HG03280 (cell line): ENCODE results near the gene RPTOR.

Experiments used
- ATAC-seq: cut with Tn5 transposase; IDR thresholded peaks from one replicate; pipeline ENCODE4 v1.9.1; 2021; ENCODE audit warnings: mild to moderate bottlenecking, moderate library complexity; ENCODE audit not compliant: unreplicated experiment

RPTOR gene

GRCh38 chr17:80839970-80840369, 295.3 kb downstream of the RPTOR start:
- ATAC-seq = no peak

GRCh38 chr17:80842456-80843013, 297.9 kb downstream of the RPTOR start:
- ATAC-seq = no peak

GRCh38 chr17:80843741-80844156, 299.1 kb downstream of the RPTOR start:
- no peak for ATAC-seq

- no peak for ATAC-seq
Measured at GRCh38 chr17:80844418-80844990, 299.9 kb downstream of the RPTOR start.

GRCh38 chr17:80845069-80845862, 300.6 kb downstream of the RPTOR start:
- ATAC-seq = no peak

- no peak for ATAC-seq
Measured at GRCh38 chr17:80845863-80846671, 301.4 kb downstream of the RPTOR start.

- ATAC-seq = no peak
Measured at GRCh38 chr17:80846932-80847331, 302.3 kb downstream of the RPTOR start.

GRCh38 chr17:80847496-80848230, 303.0 kb downstream of the RPTOR start:
- ATAC-seq = no peak

- no peak for ATAC-seq
Measured at GRCh38 chr17:80848449-80849102, 303.9 kb downstream of the RPTOR start.

- no peak for ATAC-seq
Measured at GRCh38 chr17:80849119-80849518, 304.5 kb downstream of the RPTOR start.

- no peak for ATAC-seq
Measured at GRCh38 chr17:80850109-80850508, 305.5 kb downstream of the RPTOR start.

GRCh38 chr17:80850817-80851216, 306.2 kb downstream of the RPTOR start:
- ATAC-seq = no peak

- ATAC-seq = no peak
Measured at GRCh38 chr17:80851277-80851925, 306.8 kb downstream of the RPTOR start.

- no peak for ATAC-seq
Measured at GRCh38 chr17:80852476-80853015, 307.9 kb downstream of the RPTOR start.

- ATAC-seq = no peak
Measured at GRCh38 chr17:80853076-80853475, 308.4 kb downstream of the RPTOR start.

- ATAC-seq = no peak
Measured at GRCh38 chr17:80854220-80854619, 309.6 kb downstream of the RPTOR start.

- ATAC-seq = no peak
Measured at GRCh38 chr17:80855196-80855947, 310.7 kb downstream of the RPTOR start.

GRCh38 chr17:80855948-80856862, 311.6 kb downstream of the RPTOR start:
- peak; percentile 88 for ATAC-seq
